HepG2 (cell line): ENCODE data around the gene NCMAP. TPM values are rescaled to one million over a fixed set of nuclear protein-coding genes. Genes with fewer than 3 reads are reported as not detected.

ENCODE experiments used
- ATAD3A ChIP-seq: sonication (generic); formaldehyde crosslinking; IDR thresholded peaks from 2 replicates; pipeline ENCODE4 v1.4.0; 2020; ENCODE audit warnings: missing genetic modification reagents
- CBX1 ChIP-seq: IDR thresholded peaks from one replicate; pipeline ENCODE4 v1.6.1; 2016; ENCODE audit warnings: antibody characterized with exemption, low read depth
- FOXO1 ChIP-seq: sonication (generic); formaldehyde crosslinking; IDR thresholded peaks from 2 replicates; pipeline ENCODE4 v1.4.0; 2020; ENCODE audit warnings: missing genetic modification reagents
- KAT8 ChIP-seq: IDR thresholded peaks from 2 replicates; pipeline ENCODE4 v1.6.1; 2016; ENCODE audit warnings: missing genetic modification reagents, missing compliant biosample characterization
- KDM2A ChIP-seq: sonication (generic); formaldehyde crosslinking; IDR thresholded peaks from 2 replicates; pipeline ENCODE4 v1.4.0; 2020; ENCODE audit warnings: low read depth, missing genetic modification reagents, borderline replicate concordance
- MEIS2 ChIP-seq: sonication (generic); formaldehyde crosslinking; IDR thresholded peaks from 2 replicates; pipeline ENCODE4 v1.9.0; 2021; ENCODE audit warnings: mild to moderate bottlenecking, missing genetic modification reagents
- NFIC ChIP-seq: IDR thresholded peaks from 2 replicates; pipeline ENCODE4 v1.6.1; 2012; ENCODE audit warnings: mild to moderate bottlenecking, low read length, inconsistent platforms
- TGIF2 ChIP-seq: IDR thresholded peaks from 2 replicates; pipeline ENCODE4 v1.6.1; 2016; ENCODE audit warnings: control low read depth, missing compliant biosample characterization
- U2AF2 ChIP-seq: fragments of 200-400 bp; formaldehyde crosslinking; IDR thresholded peaks from 2 replicates; pipeline ENCODE4 v1.6.1; 2017; ENCODE audit warnings: low read depth, mild to moderate bottlenecking, low read length
- ZFP62 ChIP-seq: sonication (generic); formaldehyde crosslinking; IDR thresholded peaks from 2 replicates; pipeline ENCODE4 v1.4.0; 2020; ENCODE audit warnings: missing genetic modification reagents
- ZNF547 ChIP-seq: sonication (generic); formaldehyde crosslinking; IDR thresholded peaks from 2 replicates; pipeline ENCODE4 v1.5.1; 2020; ENCODE audit warnings: mild to moderate bottlenecking, missing genetic modification reagents
- ZNF709 ChIP-seq: sonication (generic); formaldehyde crosslinking; IDR thresholded peaks from 2 replicates; pipeline ENCODE4 v1.5.0; 2020; ENCODE audit warnings: mild to moderate bottlenecking, missing genetic modification reagents
- ZNF878 ChIP-seq: sonication (generic); formaldehyde crosslinking; IDR thresholded peaks from 2 replicates; pipeline ENCODE4 v1.8.1; 2023; ENCODE audit warnings: mild to moderate bottlenecking, missing genetic modification reagents, moderate library complexity
- polyA plus RNA-seq, 8 experiments: library from polyadenylated mRNA; depleted of rRNA in 3 of 8; stranded (reverse) in 7 of 8; unstranded in 1 of 8; fragments of >200 nt; fragmentation: Illumina TruSeq in 4 of 8; extraction: Trizol in 4 of 8; gene quantifications; 2 replicates each; pipeline versions ENCODE4 v1.2.1 to v1.2.3, GENCODE V29; 2011 to 2016; ENCODE audit warnings: low read depth in 4 of 8, missing spikeins in 1 of 8, mixed read lengths in 1 of 8; ENCODE audit not compliant: insufficient read depth in 1 of 8
- total RNA-seq, 5 experiments: library from RNA; depleted of rRNA; stranded (reverse); fragments of >200 nt; fragmentation: Illumina TruSeq; extraction: Trizol; gene quantifications; 2 replicates each; pipeline ENCODE4 v1.2.3, GENCODE V29; 2016; ENCODE audit warnings: low read depth in 1 of 5
- TF ChIP-seq, protein P1 (sequence below): IDR thresholded peaks from 2 replicates; pipeline ENCODE4 v1.6.1; 2016
- TF ChIP-seq, protein P2 (sequence below): IDR thresholded peaks from 2 replicates; pipeline ENCODE4 v1.6.1; 2016; ENCODE audit warnings: missing compliant biosample characterization, missing genetic modification reagents, borderline replicate concordance
- TF ChIP-seq, protein P3 (sequence below): sonication (generic); formaldehyde crosslinking; IDR thresholded peaks from 2 replicates; pipeline ENCODE4 v1.4.0; 2020; ENCODE audit warnings: missing genetic modification reagents

The NCMAP gene
- total and polyA plus RNA-seq, 2 of the 13 experiments (the other 11 are each of a cell fraction or from before 2014, with no cell fraction given) = 2.7 to 20.0 TPM

DNA sequence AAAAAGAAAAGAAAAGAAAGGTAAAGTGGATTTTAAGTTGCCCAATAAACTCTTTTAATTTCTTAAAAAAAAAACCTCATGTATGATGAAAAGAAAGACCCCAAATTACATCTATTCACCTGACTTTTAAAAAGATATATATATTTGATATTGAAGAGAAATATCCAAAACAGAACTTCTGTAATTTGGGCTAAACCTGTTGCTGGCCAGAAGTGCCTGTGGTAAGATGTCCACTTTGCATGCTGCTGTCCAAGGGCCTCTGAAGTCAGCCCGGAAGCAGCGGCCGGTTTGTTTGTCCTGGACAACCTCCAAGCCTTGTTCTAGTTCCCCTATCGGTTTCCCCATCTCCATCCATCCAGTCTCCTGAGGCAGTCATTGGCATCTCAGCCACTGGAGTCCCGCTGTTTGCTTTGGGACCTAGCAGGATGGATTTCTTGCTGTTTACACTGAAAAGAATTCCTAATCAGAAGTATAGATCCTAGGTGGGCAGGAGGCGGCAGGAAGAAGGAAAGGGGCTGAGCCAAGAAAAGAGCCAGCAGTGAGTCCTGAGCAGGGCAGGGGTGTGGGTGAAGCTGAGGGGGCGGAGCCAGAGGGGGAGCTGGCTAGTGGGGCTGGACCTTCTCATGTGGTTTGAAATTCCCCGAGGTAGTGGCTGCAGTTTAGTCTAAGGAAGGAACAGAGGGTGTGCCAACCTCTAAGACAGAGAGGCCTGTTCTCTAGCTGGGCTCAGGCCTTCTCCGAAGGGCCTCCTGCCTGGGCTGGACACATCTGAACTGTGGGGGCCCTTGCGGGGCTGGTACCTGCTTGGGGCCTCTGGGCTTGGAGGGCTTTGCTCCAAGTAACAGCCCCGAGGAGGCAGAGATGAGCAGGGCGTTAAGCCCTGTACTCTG is 3.3 kb downstream of the NCMAP start (continued):
- TF ChIP-seq, protein P1, sequence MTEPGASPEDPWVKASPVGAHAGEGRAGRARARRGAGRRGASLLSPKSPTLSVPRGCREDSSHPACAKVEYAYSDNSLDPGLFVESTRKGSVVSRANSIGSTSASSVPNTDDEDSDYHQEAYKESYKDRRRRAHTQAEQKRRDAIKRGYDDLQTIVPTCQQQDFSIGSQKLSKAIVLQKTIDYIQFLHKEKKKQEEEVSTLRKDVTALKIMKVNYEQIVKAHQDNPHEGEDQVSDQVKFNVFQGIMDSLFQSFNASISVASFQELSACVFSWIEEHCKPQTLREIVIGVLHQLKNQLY (CRISPR knock-in tag) = peak; percentile 24; the same call in 1 of the 2 replicates
- TF ChIP-seq ZNF709 = no peak
- TF ChIP-seq ATAD3A (CRISPR knock-in tag) = no peak
- TF ChIP-seq TGIF2 = 0 out of 2 replicates have a peak, but pooled peaks have one; percentile 2
- TF ChIP-seq ZNF547 = no peak
- no peak for TF ChIP-seq CBX1
- TF ChIP-seq ZNF878 (CRISPR knock-in tag) = peak; percentile 26; the same call in 1 of the 2 replicates
- TF ChIP-seq KAT8 = peak; percentile 66; the same call in 1 of the 2 replicates
- 0 out of 2 replicates have a peak, but pooled peaks have one; percentile 3 for TF ChIP-seq MEIS2
- peak; percentile 55; the same call in 1 of the 2 replicates for TF ChIP-seq FOXO1 (CRISPR knock-in tag)
- TF ChIP-seq KDM2A (CRISPR knock-in tag) = no peak
- peak; percentile 50; the same call in 1 of the 2 replicates for TF ChIP-seq NFIC
- TF ChIP-seq U2AF2 = no peak
- TF ChIP-seq, protein P2, sequence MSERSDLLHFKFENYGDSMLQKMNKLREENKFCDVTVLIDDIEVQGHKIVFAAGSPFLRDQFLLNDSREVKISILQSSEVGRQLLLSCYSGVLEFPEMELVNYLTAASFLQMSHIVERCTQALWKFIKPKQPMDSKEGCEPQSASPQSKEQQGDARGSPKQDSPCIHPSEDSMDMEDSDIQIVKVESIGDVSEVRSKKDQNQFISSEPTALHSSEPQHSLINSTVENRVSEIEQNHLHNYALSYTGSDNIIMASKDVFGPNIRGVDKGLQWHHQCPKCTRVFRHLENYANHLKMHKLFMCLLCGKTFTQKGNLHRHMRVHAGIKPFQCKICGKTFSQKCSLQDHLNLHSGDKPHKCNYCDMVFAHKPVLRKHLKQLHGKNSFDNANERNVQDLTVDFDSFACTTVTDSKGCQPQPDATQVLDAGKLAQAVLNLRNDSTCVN (CRISPR knock-in tag) = peak; percentile 93; the same call in 1 of the 2 replicates
- TF ChIP-seq, protein P3, sequence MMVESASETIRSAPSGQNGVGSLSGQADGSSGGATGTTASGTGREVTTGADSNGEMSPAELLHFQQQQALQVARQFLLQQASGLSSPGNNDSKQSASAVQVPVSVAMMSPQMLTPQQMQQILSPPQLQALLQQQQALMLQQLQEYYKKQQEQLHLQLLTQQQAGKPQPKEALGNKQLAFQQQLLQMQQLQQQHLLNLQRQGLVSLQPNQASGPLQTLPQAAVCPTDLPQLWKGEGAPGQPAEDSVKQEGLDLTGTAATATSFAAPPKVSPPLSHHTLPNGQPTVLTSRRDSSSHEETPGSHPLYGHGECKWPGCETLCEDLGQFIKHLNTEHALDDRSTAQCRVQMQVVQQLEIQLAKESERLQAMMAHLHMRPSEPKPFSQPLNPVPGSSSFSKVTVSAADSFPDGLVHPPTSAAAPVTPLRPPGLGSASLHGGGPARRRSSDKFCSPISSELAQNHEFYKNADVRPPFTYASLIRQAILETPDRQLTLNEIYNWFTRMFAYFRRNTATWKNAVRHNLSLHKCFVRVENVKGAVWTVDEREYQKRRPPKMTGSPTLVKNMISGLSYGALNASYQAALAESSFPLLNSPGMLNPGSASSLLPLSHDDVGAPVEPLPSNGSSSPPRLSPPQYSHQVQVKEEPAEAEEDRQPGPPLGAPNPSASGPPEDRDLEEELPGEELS (CRISPR knock-in tag) = peak; percentile 52
- no peak for TF ChIP-seq ZFP62 (CRISPR knock-in tag)
